BJ (cell line): Measurements from ENCODE around the gene IL15RA. TPM values are rescaled to one million over a fixed set of nuclear protein-coding genes. Genes with fewer than 3 reads are reported as not detected.
"Not testable (repeated sequence)": the region's sequence is repeated elsewhere in the genome, so short reads cannot be mapped to it uniquely, and the experiment has no call there.

Source experiments
- CTCF ChIA-PET: fragments of 350-600 bp; formaldehyde crosslinking; extraction: SDS; loops from one replicate; lab custom pipeline; 2021; ENCODE audit warnings: antibody characterized with exemption, inconsistent platforms; lab: Yijun Ruan, JAX
- POLR2A ChIA-PET: fragments of 300-600 bp; sonication (Branson Sonifier 250); formaldehyde crosslinking; extraction: SDS; loops from one replicate; lab custom pipeline; 2021; ENCODE audit warnings: antibody characterized with exemption; lab: Charles Lee
- DNase-seq: peaks from one replicate; pipeline ENCODE4 v3.0.0-alpha.2; 2011; ENCODE audit warnings: low read depth
- H3K27me3 ChIP-seq: 2 replicates; pipeline ENCODE4 v1.6.0; 2011; ENCODE audit warnings: low read length; ENCODE audit not compliant: control insufficient read depth, insufficient read depth
- H3K36me3 ChIP-seq: 2 replicates; pipeline ENCODE4 v1.5.1; 2011; ENCODE audit warnings: low read length; ENCODE audit not compliant: control insufficient read depth, insufficient read depth
- H3K4me3 ChIP-seq: 2 replicates; pipeline ENCODE4 v1.5.1; 2011; ENCODE audit warnings: low read depth, mild to moderate bottlenecking, control low read depth, low read length
- polyA plus RNA-seq: library from polyadenylated mRNA; depleted of rRNA; stranded (reverse); fragments of >200 nt; gene quantifications from 2 replicates; pipeline ENCODE4 v1.2.3, GENCODE V29; 2011
- TF ChIP-seq, protein P1 (sequence below): IDR thresholded peaks from 2 replicates; pipeline ENCODE4 v1.5.1; 2011; ENCODE audit warnings: low read depth, mild to moderate bottlenecking, control low read depth, inconsistent platforms, low read length, moderate library complexity; ENCODE audit not compliant: insufficient read depth

Gene IL15RA
- polyA plus RNA-seq, 1 experiment = 7.5 TPM

DNA sequence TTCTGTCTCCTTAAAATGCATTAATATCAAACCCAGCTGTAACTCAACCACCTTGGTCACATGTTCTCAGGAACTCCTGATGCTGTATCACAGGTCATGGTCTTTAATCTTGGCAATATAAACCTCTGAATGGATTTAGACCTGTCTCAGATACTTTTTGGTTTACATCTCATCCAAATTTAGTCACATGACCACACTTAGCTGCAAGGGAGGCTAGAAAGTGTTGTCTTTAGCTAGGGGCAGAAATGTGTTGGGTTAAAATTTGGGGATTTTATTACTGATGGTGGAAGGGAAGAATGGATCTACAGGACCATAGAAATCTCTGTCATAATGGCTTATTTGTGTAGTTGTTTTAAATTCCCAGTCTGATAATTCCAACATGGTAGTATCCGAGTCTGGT lies 29.6 kb upstream of the IL15RA start:
- ChIA-PET CTCF (interaction anchor here (0.6 kb wide), 1 partner anchor 623 kb away, joined by 3 read pairs; no protein-coding TSS in a partner anchor), POLR2A (no interaction called here)
- DNase-seq = no peak
- Histone ChIP-seq H3K36me3 (no peaks in the 10 kb centered on the region), H3K27me3 (peaks cover 4% of the 10 kb centered on the region), H3K4me3 (no peak overlapping the region)
- TF ChIP-seq, protein P1, sequence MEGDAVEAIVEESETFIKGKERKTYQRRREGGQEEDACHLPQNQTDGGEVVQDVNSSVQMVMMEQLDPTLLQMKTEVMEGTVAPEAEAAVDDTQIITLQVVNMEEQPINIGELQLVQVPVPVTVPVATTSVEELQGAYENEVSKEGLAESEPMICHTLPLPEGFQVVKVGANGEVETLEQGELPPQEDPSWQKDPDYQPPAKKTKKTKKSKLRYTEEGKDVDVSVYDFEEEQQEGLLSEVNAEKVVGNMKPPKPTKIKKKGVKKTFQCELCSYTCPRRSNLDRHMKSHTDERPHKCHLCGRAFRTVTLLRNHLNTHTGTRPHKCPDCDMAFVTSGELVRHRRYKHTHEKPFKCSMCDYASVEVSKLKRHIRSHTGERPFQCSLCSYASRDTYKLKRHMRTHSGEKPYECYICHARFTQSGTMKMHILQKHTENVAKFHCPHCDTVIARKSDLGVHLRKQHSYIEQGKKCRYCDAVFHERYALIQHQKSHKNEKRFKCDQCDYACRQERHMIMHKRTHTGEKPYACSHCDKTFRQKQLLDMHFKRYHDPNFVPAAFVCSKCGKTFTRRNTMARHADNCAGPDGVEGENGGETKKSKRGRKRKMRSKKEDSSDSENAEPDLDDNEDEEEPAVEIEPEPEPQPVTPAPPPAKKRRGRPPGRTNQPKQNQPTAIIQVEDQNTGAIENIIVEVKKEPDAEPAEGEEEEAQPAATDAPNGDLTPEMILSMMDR = no peak

- H3K27me3 ChIP-seq = peaks cover 4% of the 10 kb centered on the region
- H3K36me3 ChIP-seq = no peaks in the 10 kb centered on the region
- ChIA-PET CTCF (interaction anchor here (0.6 kb wide), 1 partner anchor 623 kb away, joined by 3 read pairs; no protein-coding TSS in a partner anchor), POLR2A (no interaction called here)
- H3K4me3 ChIP-seq = no peak overlapping the region
- no peak for DNase-seq
- TF ChIP-seq, protein P1 = no peak
These were observed 29.2 kb upstream of the IL15RA start for GRCh38 chr10:6006546-6006945.

GRCh38 chr10:6005856-6006395 lies 28.6 kb upstream of the IL15RA start:
- H3K4me3 ChIP-seq = no peak overlapping the region

DNA sequence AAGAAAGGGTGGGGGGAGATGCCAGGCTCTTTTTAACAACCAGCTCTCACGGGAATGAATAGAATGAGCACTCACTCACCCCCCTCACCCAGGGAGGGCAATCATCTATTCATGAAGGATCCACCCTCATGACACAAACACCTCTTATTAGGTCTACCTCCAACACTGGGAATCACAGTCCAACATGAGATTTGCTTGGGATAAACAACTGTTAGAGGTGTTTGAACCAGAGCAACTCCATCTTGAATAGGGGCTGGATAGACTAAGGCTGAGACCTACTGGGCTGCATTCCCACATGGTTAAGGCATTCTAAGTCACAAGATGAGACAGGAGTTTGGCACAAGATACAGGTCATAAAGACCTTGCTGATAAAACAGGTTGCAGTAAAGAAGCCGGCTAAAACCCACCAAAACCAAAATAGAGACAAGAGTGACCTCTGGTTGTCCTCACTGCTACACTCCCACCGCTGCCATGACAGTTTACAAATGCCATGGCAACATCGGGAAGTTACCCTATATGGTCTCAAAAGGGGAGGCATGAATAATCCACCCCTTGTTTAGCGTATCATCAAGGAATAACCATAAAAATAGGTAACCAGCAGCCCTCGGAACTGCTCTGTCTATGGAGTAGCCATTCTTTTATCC lies 27.9 kb upstream of the IL15RA start:
- CTCF ChIA-PET, POLR2A ChIA-PET, DNase-seq, H3K36me3 ChIP-seq, H3K4me3 ChIP-seq, H3K27me3 ChIP-seq: not testable (repeated sequence)

More at GRCh38 chr10:6005856-6006395, 28.6 kb upstream of the IL15RA start:
- H3K36me3 ChIP-seq = no peaks in the 10 kb centered on the region
- peaks cover 7% of the 10 kb centered on the region for H3K27me3 ChIP-seq
- DNase-seq = no peak
- ChIA-PET CTCF (no interaction called here), POLR2A (no interaction called here)
- TF ChIP-seq, protein P1 = no peak

DNA sequence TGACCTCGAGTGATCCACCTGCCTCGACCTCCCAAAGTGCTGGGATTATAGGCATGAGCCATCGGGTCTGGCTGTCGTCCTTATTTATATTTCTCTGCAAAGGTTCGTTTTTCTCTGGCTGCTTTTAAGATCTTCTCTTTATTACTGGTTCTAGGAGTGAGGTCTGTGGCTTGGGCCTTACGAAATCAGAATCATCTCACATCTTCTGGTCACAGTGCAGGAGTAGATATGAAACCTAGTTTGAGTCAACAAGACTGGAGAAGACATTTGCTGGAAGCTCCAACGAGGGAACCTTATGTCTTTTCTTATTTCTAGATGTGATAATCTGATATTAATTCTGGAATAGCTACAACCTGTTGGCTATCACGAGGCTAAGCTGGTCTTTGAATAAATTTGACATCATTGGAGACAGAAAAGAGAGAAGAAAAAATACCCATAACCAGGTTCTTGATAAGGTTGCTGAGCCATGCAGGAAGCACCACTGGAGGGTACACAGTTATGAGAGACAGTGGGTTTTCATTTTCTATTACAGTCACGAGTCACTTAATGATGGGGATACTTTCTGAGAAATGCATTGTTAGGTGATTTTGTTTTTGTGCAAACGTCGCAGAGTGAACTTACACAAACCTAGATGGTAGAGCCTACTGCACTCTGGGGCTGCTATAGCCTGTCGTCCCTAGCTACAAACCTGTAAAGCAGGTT lies 25.6 kb upstream of the IL15RA start:
- TF ChIP-seq, protein P1 = no peak
- H3K36me3 ChIP-seq = no peaks in the 10 kb centered on the region
- H3K4me3 ChIP-seq = no peak overlapping the region
- ChIA-PET CTCF (no interaction called here), POLR2A (no interaction called here)
- no peak for DNase-seq
- peaks cover 7% of the 10 kb centered on the region for H3K27me3 ChIP-seq
